Measurements from ENCODE around the gene HOXC4.

DNA sequence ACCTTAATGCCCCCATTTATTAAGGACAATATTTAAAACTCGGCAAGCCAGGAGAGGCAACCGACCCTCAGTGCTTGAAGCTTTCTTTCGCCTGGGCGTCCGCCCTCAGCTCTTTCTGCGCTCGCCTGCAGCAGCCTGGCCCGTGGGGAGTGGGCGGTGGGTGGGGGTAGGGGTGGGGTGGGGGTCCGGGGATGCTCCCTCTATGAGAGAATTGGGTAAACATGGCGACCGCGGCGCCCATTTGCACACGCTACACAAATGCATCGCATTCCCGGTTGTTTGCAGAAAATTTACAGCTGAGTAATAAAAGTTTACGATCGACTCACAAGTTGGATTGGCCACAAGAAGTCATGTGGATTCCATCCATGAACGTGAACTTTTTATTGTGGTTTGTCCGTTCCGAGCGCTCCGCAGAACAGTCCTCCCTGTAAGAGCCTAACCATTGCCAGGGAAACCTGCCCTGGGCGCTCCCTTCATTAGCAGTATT is 37.1 kb upstream of the HOXC4 start:
- TF ChIP-seq RCOR1 (IDR thresholded peaks at IDR 0.05; ENCODE audit: low read depth, low read length) (no peak), KDM1A (IDR thresholded peaks at IDR 0.05; ENCODE audit: low read depth) (no peak)
- TF ChIP-seq, protein P1, sequence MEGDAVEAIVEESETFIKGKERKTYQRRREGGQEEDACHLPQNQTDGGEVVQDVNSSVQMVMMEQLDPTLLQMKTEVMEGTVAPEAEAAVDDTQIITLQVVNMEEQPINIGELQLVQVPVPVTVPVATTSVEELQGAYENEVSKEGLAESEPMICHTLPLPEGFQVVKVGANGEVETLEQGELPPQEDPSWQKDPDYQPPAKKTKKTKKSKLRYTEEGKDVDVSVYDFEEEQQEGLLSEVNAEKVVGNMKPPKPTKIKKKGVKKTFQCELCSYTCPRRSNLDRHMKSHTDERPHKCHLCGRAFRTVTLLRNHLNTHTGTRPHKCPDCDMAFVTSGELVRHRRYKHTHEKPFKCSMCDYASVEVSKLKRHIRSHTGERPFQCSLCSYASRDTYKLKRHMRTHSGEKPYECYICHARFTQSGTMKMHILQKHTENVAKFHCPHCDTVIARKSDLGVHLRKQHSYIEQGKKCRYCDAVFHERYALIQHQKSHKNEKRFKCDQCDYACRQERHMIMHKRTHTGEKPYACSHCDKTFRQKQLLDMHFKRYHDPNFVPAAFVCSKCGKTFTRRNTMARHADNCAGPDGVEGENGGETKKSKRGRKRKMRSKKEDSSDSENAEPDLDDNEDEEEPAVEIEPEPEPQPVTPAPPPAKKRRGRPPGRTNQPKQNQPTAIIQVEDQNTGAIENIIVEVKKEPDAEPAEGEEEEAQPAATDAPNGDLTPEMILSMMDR (IDR thresholded peaks at IDR 0.05) = no peak
- TF ChIP-seq, protein P2, sequence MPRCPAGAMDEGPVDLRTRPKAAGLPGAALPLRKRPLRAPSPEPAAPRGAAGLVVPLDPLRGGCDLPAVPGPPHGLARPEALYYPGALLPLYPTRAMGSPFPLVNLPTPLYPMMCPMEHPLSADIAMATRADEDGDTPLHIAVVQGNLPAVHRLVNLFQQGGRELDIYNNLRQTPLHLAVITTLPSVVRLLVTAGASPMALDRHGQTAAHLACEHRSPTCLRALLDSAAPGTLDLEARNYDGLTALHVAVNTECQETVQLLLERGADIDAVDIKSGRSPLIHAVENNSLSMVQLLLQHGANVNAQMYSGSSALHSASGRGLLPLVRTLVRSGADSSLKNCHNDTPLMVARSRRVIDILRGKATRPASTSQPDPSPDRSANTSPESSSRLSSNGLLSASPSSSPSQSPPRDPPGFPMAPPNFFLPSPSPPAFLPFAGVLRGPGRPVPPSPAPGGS (IDR thresholded peaks at IDR 0.05) = no peak; the same call in 2 of the 3 replicates

Measured in A549 (cell line).